ENCODE measurements around the gene SKIC8.

Gene SKIC8

DNA sequence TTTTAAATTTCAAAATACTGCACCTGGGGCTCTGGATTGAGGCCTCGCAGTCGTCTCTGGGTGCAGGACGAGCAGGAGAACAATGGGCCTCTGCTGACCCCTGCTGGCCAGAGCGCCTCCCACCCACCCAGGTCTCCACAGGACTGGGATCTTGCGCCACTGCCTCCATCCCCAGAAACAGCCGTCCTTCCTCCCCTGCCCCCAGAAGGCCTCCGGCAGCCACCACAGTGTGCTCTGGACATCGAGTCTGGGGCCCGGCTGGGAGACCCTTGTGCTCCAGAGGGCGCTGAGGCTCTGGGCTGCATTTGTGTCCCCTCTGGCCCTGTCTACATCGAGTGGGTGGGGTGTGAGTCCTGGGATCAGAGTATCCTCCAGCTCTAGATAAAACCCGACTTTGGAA, 58.4 kb downstream of the SKIC8 start:
- peak; percentile 85 for DNase-seq (ENCODE audit: low read depth)
- peak; percentile 92 for TF ChIP-seq CTCF (conservative IDR thresholded peaks at IDR 0.05; ENCODE audit: low read depth, low read length)
- H3K4me3 ChIP-seq (ENCODE audit: low read depth, low read length), result no peak overlapping the region

- no peak for TF ChIP-seq CTCF (conservative IDR thresholded peaks at IDR 0.05; ENCODE audit: low read depth, low read length)
- no peak overlapping the region for H3K4me3 ChIP-seq (ENCODE audit: low read depth, low read length)
- DNase-seq (ENCODE audit: low read depth), result no peak
Observed at GRCh38 chr15:78239811-78240210, 59.6 kb downstream of the SKIC8 start.

- TF ChIP-seq CTCF (conservative IDR thresholded peaks at IDR 0.05; ENCODE audit: low read depth, low read length), result no peak
- no peak overlapping the region for H3K4me3 ChIP-seq (ENCODE audit: low read depth, low read length)
- no peak for DNase-seq (ENCODE audit: low read depth)
Observed at GRCh38 chr15:78237146-78237545, 62.3 kb downstream of the SKIC8 start.

DNA sequence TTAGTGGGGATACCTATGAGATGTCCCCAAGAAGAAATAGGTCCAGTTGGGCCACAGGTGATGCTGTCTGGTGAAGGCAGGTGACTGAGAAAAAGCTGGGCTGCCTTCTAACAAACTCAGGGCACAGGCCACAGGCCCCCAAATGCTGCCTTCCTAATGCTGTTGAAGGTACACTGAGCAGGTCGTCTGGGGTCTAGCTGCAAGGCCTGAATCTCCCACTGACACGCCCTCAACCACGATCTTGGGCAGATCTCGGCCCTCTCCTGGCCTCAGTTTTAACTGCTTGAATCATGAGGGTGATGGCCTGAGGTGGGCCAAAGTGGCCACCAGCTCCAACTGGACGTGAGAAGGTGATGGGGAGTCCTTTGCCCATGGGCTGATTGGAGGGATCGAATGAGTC, 62.9 kb downstream of the SKIC8 start:
- H3K4me3 ChIP-seq (ENCODE audit: low read depth, low read length), result no peak overlapping the region
- DNase-seq (ENCODE audit: low read depth), result no peak
- no peak for TF ChIP-seq CTCF (conservative IDR thresholded peaks at IDR 0.05; ENCODE audit: low read depth, low read length)

DNA sequence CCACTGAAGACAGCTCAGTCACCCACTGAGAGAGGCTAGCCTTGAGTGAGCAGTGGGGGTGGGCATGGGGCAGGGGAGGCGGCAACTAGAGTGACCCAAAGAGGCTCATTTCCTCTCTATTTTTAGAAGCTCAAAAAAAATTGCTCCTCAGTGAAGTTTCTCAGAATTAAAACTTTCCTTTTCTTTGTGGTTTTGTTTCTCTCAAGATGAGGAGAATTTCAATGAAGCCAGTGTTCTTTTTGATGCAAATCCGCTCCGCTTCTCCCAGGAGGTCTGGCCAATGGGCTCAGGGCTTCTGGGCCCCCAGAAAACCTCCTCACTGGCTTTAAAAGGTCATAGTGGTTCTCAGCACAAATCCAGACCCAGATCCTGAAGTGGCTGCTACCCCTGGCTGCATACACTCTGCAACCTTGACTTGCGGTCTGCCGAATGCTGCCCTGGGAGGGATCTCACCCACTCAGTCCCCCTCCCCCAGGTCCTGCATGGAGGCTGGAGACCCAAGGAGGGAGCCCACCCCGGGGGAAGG, 64.8 kb downstream of the SKIC8 start, which contains the start of gene ACSBG1:
ACSBG1 (minus strand) TSS at position 51 of the 526 bp plus-strand sequence. CDS start 64 bp downstream, outside the sequence.
- no peak within 1 kb of the TSS for H3K4me3 ChIP-seq (ENCODE audit: low read depth, low read length)
- DNase-seq (ENCODE audit: low read depth), result no peak
- no peak for TF ChIP-seq CTCF (conservative IDR thresholded peaks at IDR 0.05; ENCODE audit: low read depth, low read length)

DNA sequence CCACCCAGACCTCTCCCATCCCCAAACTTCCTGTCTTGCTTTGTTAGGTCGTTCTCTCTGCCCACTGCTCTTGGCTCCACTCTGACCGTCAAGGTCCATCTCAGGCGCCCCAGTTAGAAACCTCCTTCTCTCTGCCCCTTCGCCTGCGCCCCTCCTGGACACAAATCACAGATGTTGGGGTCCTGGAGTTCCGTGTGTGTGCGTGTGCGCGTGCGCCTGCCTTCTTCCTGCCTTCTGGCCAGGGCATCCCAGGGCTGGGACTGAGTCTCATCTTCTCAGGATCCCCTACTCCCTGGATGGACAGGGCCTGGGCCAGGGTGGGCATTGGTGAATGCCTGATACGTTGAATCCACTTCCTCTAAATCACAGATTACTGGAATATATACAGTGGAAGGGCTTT, 65.9 kb downstream of the SKIC8 start:
- no peak for DNase-seq (ENCODE audit: low read depth)
- no peak for TF ChIP-seq CTCF (conservative IDR thresholded peaks at IDR 0.05; ENCODE audit: low read depth, low read length)
- H3K4me3 ChIP-seq (ENCODE audit: low read depth, low read length), result no peak overlapping the region
